ENCODE data around the gene GART. TPM values are rescaled to one million over a fixed set of nuclear protein-coding genes. Genes with fewer than 3 reads are reported as not detected.
A peak's percentile ranks its signal among the peaks of the same experiment; 100 is the strongest.

Gene GART
- total RNA-seq, 1 experiment from 2014 or later, result 241 TPM

GRCh38 chr21:33588485-33589335 is 46.8 kb upstream of the GART start, which contains the start of gene DONSON:
Gene DONSON, minus strand, starts transcription at chr21:33588684. Its CDS starts 43 bp downstream, at chr21:33588641.
- Histone ChIP-seq H3K4me2 (ENCODE audit: low read length) (peak within 1 kb of the TSS; percentile 95), H3K79me2 (ENCODE audit: insufficient read depth, low read length) (peaks cover 41% of the 10 kb centered on the region), H2AFZ (ENCODE audit: low read depth, low read length, poor library complexity, severe bottlenecking) (peak within 1 kb of the TSS; percentile 86), H3K9me2 (ENCODE audit: insufficient read depth) (no peaks in the 10 kb centered on the region), H3K9ac (ENCODE audit: low read length) (peak within 1 kb of the TSS; percentile 95), H3K36me3 (ENCODE audit: control insufficient read depth in 1 of 2, insufficient read depth in 2 of 2, low read length in 2 of 2) (peaks cover 8 to 20% of the 10 kb centered on the region in 2 experiments; a peak in 3 of 4 replicates), H3K4me1 (ENCODE audit: control insufficient read depth in 1 of 2, insufficient read depth in 2 of 2, low read length in 2 of 2) (peaks cover 6 to 21% of the 10 kb centered on the region in 2 experiments; a peak in 3 of 4 replicates), H3K9me3 (ENCODE audit: control insufficient read depth in 1 of 2, insufficient read depth in 1 of 2, low read depth in 1 of 2, low read length in 2 of 2) (no peaks in the 10 kb centered on the region), H3K27ac (ENCODE audit: low read depth, low read length) (peak within 1 kb of the TSS; percentile 86), H3K27me3 (ENCODE audit: insufficient read depth, low read length) (no peaks in the 10 kb centered on the region), H3K4me3 (replicated peaks in 1 of 2; ENCODE audit: low read depth in 1 of 2, low read length in 2 of 2) (peak within 1 kb of the TSS; percentile 86 to 88), H4K20me1 (ENCODE audit: insufficient read depth) (no peaks in the 10 kb centered on the region)
- ChIA-PET RAD21 (ENCODE audit: low non-redundant PET in 1 of 2, low total read pairs in 2 of 2, uncharacterized antibody in 2 of 2, unreplicated experiment in 2 of 2) (no interaction called here), CTCF (interaction anchor here (0.7 to 2.0 kb wide), 5 partner anchors 11 to 1019 kb away, joined by 3 to 17 read pairs (median 4); partner anchors contain the start of gene PAXBP1), POLR2A (interaction anchor here (0.7 to 1.6 kb wide), 9 partner anchors 8 to 46 kb away, joined by 3 to 4 read pairs (median 3); partner anchors contain the start of gene SON)
- DNase-seq (ENCODE audit: low read depth, low spot score), result peak; percentile 35
- intact Hi-C loops (cut with micrococcal nuclease), result no loop called here
- peak; percentile 93 for ATAC-seq
- BruUV-seq (replicated peaks), result TSS peak; percentile 84
- TF ChIP-seq SRF (IDR thresholded peaks at IDR 0.05; ENCODE audit: low read depth), result no peak
- no peak for TF ChIP-seq ATF3 (IDR thresholded peaks at IDR 0.05)
- TF ChIP-seq SIN3A (IDR thresholded peaks at IDR 0.05; ENCODE audit: low read depth), result peak; percentile 46; the same call in 1 of the 2 replicates
- TF ChIP-seq ZFX (IDR thresholded peaks at IDR 0.05), result peak; percentile 58; the same call in 1 of the 2 replicates
- no peak for TF ChIP-seq JUND (IDR thresholded peaks at IDR 0.05)
- TF ChIP-seq ZBTB33 (IDR thresholded peaks at IDR 0.05; ENCODE audit: extremely low read depth, insufficient replicate concordance, low read length), result no peak
- peak; percentile 80 for TF ChIP-seq EGR1 (IDR thresholded peaks at IDR 0.05; ENCODE audit: low read depth)
- no peak for TF ChIP-seq REST (IDR thresholded peaks at IDR 0.05; ENCODE audit: low read depth)
- TF ChIP-seq EZH2 (IDR thresholded peaks at IDR 0.05), result no peak
- TF ChIP-seq FOSL1 (IDR thresholded peaks at IDR 0.05; ENCODE audit: low read depth), result no peak
- TF ChIP-seq CBX3 (IDR thresholded peaks at IDR 0.05; ENCODE audit: low read depth), result no peak
- TF ChIP-seq ZNF274 (IDR thresholded peaks at IDR 0.05; ENCODE audit: low read depth, low read length), result no peak
- no peak for TF ChIP-seq RAD21 (IDR thresholded peaks at IDR 0.05; ENCODE audit: low read depth)
- TF ChIP-seq SP1 (IDR thresholded peaks at IDR 0.05; ENCODE audit: low read depth), result 0 out of 2 replicates have a peak, but pooled peaks have one; percentile 39
- no peak for TF ChIP-seq EZH2phosphoT487 (IDR thresholded peaks at IDR 0.05; ENCODE audit: borderline replicate concordance)
- no peak for TF ChIP-seq CEBPB (IDR thresholded peaks at IDR 0.05; ENCODE audit: low read depth)
- TF ChIP-seq YY1 (IDR thresholded peaks at IDR 0.05; ENCODE audit: extremely low read depth, insufficient replicate concordance, low read depth, low read length), result no peak
- peak; percentile 73; the same call in 1 of the 2 replicates for TF ChIP-seq POLR2AphosphoS5 (IDR thresholded peaks at IDR 0.05; ENCODE audit: low read depth, low read length)
- TF ChIP-seq TCF7L2 (IDR thresholded peaks at IDR 0.05; ENCODE audit: borderline replicate concordance, extremely low read depth, insufficient read depth, insufficient read length), result no peak
- peak; percentile 58 for TF ChIP-seq POLR2A (IDR thresholded peaks at IDR 0.05; ENCODE audit: borderline replicate concordance, extremely low read depth, insufficient read depth, insufficient read length)
- TF ChIP-seq ELF1 (IDR thresholded peaks at IDR 0.05; ENCODE audit: borderline replicate concordance, low read depth), result no peak

All from HCT116 (cell line).